Lower leg skin (tissue), 4 donors: ENCODE data around the gene NPC1. TPM values are rescaled to one million over a fixed set of nuclear protein-coding genes. Genes with fewer than 3 reads are reported as not detected.

Source experiments
- DNase-seq, 2 donors: peaks; one replicate each; pipeline ENCODE4 v3.0.0-alpha.2; 2019; ENCODE audit warnings: low spot score in 2 of 2
- H3K4me3 ChIP-seq: fragments of 200-600 bp; sonication (generic); 2 replicates; pipeline ENCODE4 v1.5.1; 2017; ENCODE audit warnings: mild to moderate bottlenecking, low read depth; ENCODE audit not compliant: poor library complexity, severe bottlenecking
- POLR2A ChIP-seq, 2 donors: fragments of 450-650 bp; IDR thresholded peaks; one replicate each; pipeline ENCODE4 v1.6.1; 2016 to 2017; ENCODE audit warnings: antibody characterized with exemption in 2 of 2, mild to moderate bottlenecking in 1 of 2, moderate library complexity in 1 of 2
- WGBS, 2 donors: methylation state at CpG; one replicate each; pipeline ENCODE4 v1.1.5; 2018; 5-methylcytosine and 5-hydroxymethylcytosine counted together
- intact Hi-C: fragments of 100-400 bp; cut with DNase I; formaldehyde crosslinking; loops from one replicate; pipeline ENCODE4 v1.15.0; 2023; ENCODE audit warnings: low total_unique reads
- total RNA-seq, 4 donors: library from RNA; depleted of rRNA; stranded (reverse); fragments of >200 nt; gene quantifications; one replicate each; pipeline ENCODE4 v1.1.0, GENCODE V29; 2016
- TF ChIP-seq, protein P1 (sequence below), 3 donors: fragments of 450-650 bp; IDR thresholded peaks; one replicate each; pipeline ENCODE4 v1.5.1; 2016; ENCODE audit warnings: antibody characterized with exemption in 3 of 3, mild to moderate bottlenecking in 3 of 3, moderate library complexity in 2 of 3

The NPC1 gene
- total RNA-seq, 4 donors from 2014 or later: 75.1 to 114 (median 100) TPM

DNA sequence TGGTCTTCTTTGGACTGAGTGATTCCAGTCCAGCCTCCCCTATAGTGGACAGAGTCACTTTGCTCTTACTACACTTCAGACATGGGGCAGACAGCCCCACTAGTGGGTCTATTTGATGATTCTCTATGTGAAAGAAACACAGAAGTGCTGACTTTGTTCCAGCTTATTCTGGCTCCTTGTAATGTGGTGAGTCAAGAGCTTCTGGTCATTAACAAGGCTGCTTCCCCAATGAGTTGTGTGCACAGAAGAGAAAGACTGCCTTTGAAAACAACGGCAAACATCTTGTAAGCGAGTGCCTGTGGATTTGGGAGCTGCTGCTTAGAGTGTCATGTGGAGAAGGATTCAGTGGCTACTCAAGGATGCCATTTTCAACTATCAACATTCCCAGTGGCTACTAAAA, 43.8 kb downstream of the NPC1 start:
- TF ChIP-seq, protein P1, sequence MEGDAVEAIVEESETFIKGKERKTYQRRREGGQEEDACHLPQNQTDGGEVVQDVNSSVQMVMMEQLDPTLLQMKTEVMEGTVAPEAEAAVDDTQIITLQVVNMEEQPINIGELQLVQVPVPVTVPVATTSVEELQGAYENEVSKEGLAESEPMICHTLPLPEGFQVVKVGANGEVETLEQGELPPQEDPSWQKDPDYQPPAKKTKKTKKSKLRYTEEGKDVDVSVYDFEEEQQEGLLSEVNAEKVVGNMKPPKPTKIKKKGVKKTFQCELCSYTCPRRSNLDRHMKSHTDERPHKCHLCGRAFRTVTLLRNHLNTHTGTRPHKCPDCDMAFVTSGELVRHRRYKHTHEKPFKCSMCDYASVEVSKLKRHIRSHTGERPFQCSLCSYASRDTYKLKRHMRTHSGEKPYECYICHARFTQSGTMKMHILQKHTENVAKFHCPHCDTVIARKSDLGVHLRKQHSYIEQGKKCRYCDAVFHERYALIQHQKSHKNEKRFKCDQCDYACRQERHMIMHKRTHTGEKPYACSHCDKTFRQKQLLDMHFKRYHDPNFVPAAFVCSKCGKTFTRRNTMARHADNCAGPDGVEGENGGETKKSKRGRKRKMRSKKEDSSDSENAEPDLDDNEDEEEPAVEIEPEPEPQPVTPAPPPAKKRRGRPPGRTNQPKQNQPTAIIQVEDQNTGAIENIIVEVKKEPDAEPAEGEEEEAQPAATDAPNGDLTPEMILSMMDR (IDR thresholded peaks at IDR 0.05): no peak
- no peak for TF ChIP-seq POLR2A (IDR thresholded peaks at IDR 0.05)
- WGBS, 2 donors: 91 to 95% methylated on average over 2 of the region's 2 CpGs
- no peak overlapping the region for H3K4me3 ChIP-seq
- intact Hi-C loops: no loop called here
- DNase-seq: no peak

DNA sequence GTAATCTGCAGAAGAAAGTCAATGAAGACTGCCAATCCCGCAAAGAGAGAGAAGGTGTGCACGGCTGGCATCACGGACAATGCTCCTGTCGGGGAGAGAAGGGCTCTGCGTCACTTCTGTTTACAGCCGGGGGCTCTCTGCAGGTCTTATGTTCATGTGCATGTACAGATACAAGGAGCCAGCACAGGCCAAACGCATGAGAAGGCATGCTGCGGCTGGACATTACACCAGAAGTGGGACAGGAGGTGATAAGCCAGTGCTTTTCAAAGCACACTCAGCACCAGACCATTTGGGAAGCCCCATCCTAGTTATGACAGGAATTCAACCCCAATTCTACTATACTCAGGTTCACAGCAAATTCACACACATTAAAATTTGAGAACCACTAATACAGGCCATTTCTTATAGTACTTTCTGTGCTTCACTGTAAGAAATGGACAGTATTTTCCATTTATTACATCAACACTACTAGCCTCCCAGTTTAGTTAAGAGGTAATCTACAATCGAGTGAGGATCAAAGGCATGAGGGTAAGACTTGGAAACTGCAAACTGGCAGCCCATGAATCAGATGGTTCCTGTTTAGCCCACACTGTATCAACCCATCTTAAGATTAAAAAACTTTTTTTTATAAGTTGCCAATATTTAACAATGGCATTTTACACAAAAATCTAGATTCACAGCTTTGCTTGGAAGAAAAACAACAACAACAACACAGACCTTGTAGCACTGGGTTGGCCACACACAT, 44.8 kb downstream of the NPC1 start:
- intact Hi-C loops: no loop called here
- H3K4me3 ChIP-seq: no peak overlapping the region
- DNase-seq: no peak
- WGBS, 2 donors: 80 to 83% methylated on average over 9 of the region's 9 CpGs
- TF ChIP-seq, protein P1 (IDR thresholded peaks at IDR 0.05): no peak
- no peak for TF ChIP-seq POLR2A (IDR thresholded peaks at IDR 0.05)

- no peak overlapping the region for H3K4me3 ChIP-seq
- intact Hi-C loops: no loop called here
- TF ChIP-seq, protein P1 (IDR thresholded peaks at IDR 0.05): no peak
- no peak for TF ChIP-seq POLR2A (IDR thresholded peaks at IDR 0.05)
- 74 to 77% methylated on average over 5 of the region's 5 CpGs for WGBS, 2 donors
- DNase-seq: no peak
Measured at GRCh38 chr18:23540867-23541266, 45.4 kb downstream of the NPC1 start.

DNA sequence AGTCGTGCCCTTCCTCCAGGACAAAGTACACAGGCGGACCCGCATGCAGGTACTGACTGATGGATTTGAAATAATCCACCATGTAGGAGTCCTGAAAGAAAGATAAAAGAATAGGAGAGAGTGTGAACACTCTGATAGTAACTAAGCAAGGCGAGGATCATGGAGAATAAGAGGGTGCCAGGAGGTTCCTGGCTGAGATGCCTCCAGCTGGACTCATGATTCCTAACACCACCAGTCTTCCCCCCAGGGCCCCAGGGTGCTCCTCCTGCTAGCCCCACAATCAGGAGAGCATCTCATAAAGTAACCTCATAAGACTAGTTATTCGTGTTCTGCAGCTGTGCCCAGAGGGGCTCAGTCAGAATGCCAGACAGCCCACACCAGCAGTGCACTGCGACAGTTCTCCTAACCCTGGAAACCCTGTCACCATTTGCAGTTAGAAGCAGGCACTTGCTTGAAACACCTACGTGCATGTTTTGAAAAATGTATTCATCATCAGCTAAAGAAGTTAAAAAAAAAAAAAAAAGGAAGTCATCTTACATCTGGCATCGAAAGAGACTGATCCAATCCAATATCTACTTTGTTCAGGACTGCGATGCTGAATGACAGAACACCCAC, 46.3 kb downstream of the NPC1 start:
- intact Hi-C loops: loop anchor here (10.0 kb wide), 1 partner anchor 45 kb away; the partner anchor contains the start of gene NPC1
- WGBS, 2 donors: 70 to 86% methylated on average over 9 of the region's 9 CpGs
- DNase-seq: no peak

DNA sequence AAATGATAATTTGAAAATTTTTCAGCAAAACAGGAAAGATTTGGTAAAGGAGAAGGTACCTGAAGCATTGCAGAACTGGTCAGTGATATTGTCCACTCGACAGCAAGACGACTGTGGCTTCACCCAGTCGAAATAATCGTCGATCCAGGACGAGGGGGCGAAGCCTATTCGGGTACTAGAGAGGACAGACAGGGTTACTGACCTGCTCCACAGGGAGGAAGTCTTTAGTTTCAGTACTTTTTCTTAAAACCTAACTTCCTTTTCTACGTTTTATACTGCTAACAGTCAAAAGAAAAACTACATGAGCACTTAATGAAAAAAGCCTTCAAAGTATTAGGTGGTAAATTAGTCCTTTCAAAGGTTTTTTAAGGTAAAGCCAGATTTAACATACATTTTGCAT, 47.0 kb downstream of the NPC1 start:
- no peak for DNase-seq
- 84 to 88% methylated on average over 9 of the region's 9 CpGs for WGBS, 2 donors
- intact Hi-C loops: loop anchor here (10.0 kb wide), 1 partner anchor 46 kb away; the partner anchor contains the start of gene NPC1
- TF ChIP-seq, protein P1 (IDR thresholded peaks at IDR 0.05): no peak
- TF ChIP-seq POLR2A (IDR thresholded peaks at IDR 0.05): no peak
- H3K4me3 ChIP-seq: no peak overlapping the region

More for the DNA sequence above, 46.3 kb downstream of the NPC1 start:
- H3K4me3 ChIP-seq: no peak overlapping the region
- TF ChIP-seq POLR2A (IDR thresholded peaks at IDR 0.05): no peak
- TF ChIP-seq, protein P1 (IDR thresholded peaks at IDR 0.05): no peak
